ENCODE results near the gene ARFGEF2. TPM values are rescaled to one million over a fixed set of nuclear protein-coding genes. Genes with fewer than 3 reads are reported as not detected.
"Not testable (repeated sequence)": the region's sequence is repeated elsewhere in the genome, so short reads cannot be mapped to it uniquely, and the experiment has no call there.

The ARFGEF2 gene
- total RNA-seq, 1 donor from 2014 or later, result 24.7 TPM

GRCh38 chr20:48930878-48931277 lies 9.4 kb downstream of the ARFGEF2 start:
- Mint-ChIP-seq H3K36me3 (peaks cover 7% of the 10 kb centered on the region), H3K4me3 (no peak overlapping the region), H3K9me3 (no peaks in the 10 kb centered on the region), H3K4me1 (no peaks in the 10 kb centered on the region), H3K27ac (no peak overlapping the region), H3K27me3 (ENCODE audit: low read depth) (no peaks in the 10 kb centered on the region)
- TF ChIP-seq, protein P1, sequence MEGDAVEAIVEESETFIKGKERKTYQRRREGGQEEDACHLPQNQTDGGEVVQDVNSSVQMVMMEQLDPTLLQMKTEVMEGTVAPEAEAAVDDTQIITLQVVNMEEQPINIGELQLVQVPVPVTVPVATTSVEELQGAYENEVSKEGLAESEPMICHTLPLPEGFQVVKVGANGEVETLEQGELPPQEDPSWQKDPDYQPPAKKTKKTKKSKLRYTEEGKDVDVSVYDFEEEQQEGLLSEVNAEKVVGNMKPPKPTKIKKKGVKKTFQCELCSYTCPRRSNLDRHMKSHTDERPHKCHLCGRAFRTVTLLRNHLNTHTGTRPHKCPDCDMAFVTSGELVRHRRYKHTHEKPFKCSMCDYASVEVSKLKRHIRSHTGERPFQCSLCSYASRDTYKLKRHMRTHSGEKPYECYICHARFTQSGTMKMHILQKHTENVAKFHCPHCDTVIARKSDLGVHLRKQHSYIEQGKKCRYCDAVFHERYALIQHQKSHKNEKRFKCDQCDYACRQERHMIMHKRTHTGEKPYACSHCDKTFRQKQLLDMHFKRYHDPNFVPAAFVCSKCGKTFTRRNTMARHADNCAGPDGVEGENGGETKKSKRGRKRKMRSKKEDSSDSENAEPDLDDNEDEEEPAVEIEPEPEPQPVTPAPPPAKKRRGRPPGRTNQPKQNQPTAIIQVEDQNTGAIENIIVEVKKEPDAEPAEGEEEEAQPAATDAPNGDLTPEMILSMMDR (IDR thresholded peaks at IDR 0.05; ENCODE audit: unreplicated experiment), result no peak
- DNase-seq (ENCODE audit: low spot score in 2 of 2, unreplicated experiment in 2 of 2), result no peak

- TF ChIP-seq, protein P1 (IDR thresholded peaks at IDR 0.05; ENCODE audit: unreplicated experiment), result no peak
- H3K9me3 Mint-ChIP-seq, result peaks cover 2% of the 10 kb centered on the region
- no peak for DNase-seq (ENCODE audit: low spot score in 2 of 2, unreplicated experiment in 2 of 2)
- peaks cover 12% of the 10 kb centered on the region for H3K36me3 Mint-ChIP-seq
- no peaks in the 10 kb centered on the region for H3K4me1 Mint-ChIP-seq
- H3K4me3 Mint-ChIP-seq, result no peak overlapping the region
- no peaks in the 10 kb centered on the region for H3K27me3 Mint-ChIP-seq (ENCODE audit: low read depth)
- no peak overlapping the region for H3K27ac Mint-ChIP-seq
Measured at GRCh38 chr20:48931527-48932374, 10.2 kb downstream of the ARFGEF2 start.

GRCh38 chr20:48932375-48932941 lies 10.9 kb downstream of the ARFGEF2 start:
- no peak for DNase-seq (ENCODE audit: low spot score in 2 of 2, unreplicated experiment in 2 of 2)
- H3K27ac Mint-ChIP-seq, result no peak overlapping the region
- H3K36me3 Mint-ChIP-seq, result peaks cover 19% of the 10 kb centered on the region
- H3K9me3 Mint-ChIP-seq, result peaks cover 8% of the 10 kb centered on the region
- H3K4me3 Mint-ChIP-seq, result no peak overlapping the region
- no peaks in the 10 kb centered on the region for H3K4me1 Mint-ChIP-seq
- no peaks in the 10 kb centered on the region for H3K27me3 Mint-ChIP-seq (ENCODE audit: low read depth)
- TF ChIP-seq, protein P1 (IDR thresholded peaks at IDR 0.05; ENCODE audit: unreplicated experiment), result no peak

GRCh38 chr20:48933017-48933766 lies 11.7 kb downstream of the ARFGEF2 start:
- TF ChIP-seq, protein P1 (IDR thresholded peaks at IDR 0.05; ENCODE audit: unreplicated experiment), result no peak
- no peak for DNase-seq (ENCODE audit: low spot score in 2 of 2, unreplicated experiment in 2 of 2)
- Mint-ChIP-seq H3K36me3 (peaks cover 18% of the 10 kb centered on the region), H3K27ac (no peak overlapping the region), H3K4me1 (no peaks in the 10 kb centered on the region), H3K4me3 (no peak overlapping the region), H3K9me3 (peaks cover 8% of the 10 kb centered on the region), H3K27me3 (ENCODE audit: low read depth) (no peaks in the 10 kb centered on the region)

DNA sequence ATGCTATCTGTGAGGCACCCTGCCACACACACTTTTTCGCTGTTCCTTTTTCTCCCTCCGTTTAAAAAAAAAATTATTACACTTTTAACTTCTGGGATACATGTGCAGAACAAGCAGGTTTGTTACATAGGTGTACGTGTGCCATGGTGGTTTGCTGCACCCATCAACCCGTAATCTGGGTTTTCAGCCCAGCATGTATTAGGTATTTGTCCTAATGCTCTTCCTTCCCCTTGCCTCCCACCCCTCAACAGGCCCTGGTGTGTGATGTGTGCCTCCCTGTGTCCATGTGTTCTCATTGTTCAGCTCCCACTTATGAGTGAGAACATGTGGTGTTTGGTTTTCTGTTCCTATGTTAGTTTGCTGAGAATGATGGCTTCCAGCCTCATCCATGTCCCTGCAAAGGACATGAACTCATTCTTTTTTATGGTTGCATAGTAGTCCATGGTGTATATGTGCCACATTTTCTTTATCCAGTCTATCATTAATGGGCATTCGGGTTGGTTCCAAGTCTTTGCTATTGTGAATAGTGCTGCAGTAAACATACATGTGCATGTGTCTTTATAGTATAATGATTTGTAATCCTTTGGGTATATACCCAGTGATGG lies 12.9 kb downstream of the ARFGEF2 start:
- not testable (repeated sequence) for H3K27me3 Mint-ChIP-seq (ENCODE audit: low read depth); H3K9me3 Mint-ChIP-seq; DNase-seq (ENCODE audit: low spot score in 2 of 2, unreplicated experiment in 2 of 2); H3K4me1 Mint-ChIP-seq; H3K4me3 Mint-ChIP-seq; H3K27ac Mint-ChIP-seq
- H3K36me3 Mint-ChIP-seq, result peaks cover 18% of the 10 kb centered on the region

- peaks cover 18% of the 10 kb centered on the region for H3K36me3 Mint-ChIP-seq
- H3K9me3 Mint-ChIP-seq; H3K4me3 Mint-ChIP-seq; H3K4me1 Mint-ChIP-seq; H3K27ac Mint-ChIP-seq; H3K27me3 Mint-ChIP-seq (ENCODE audit: low read depth); DNase-seq (ENCODE audit: low spot score in 2 of 2, unreplicated experiment in 2 of 2): not testable (repeated sequence)
Measured at GRCh38 chr20:48934966-48935365, 13.5 kb downstream of the ARFGEF2 start.

- not testable (repeated sequence) for DNase-seq (ENCODE audit: low spot score in 2 of 2, unreplicated experiment in 2 of 2); H3K27ac Mint-ChIP-seq; H3K27me3 Mint-ChIP-seq (ENCODE audit: low read depth); H3K9me3 Mint-ChIP-seq; H3K4me3 Mint-ChIP-seq; H3K4me1 Mint-ChIP-seq
- H3K36me3 Mint-ChIP-seq, result peaks cover 18% of the 10 kb centered on the region
Measured at GRCh38 chr20:48936178-48936577, 14.7 kb downstream of the ARFGEF2 start.

Measured in mesothelial cell of epicardium (in vitro differentiated cells).